IPS-18c (cell line): ENCODE data around the gene ZNF536.
"Not testable (repeated sequence)": the region's sequence is repeated elsewhere in the genome, so short reads cannot be mapped to it uniquely, and the experiment has no call there.

ENCODE experiments used
- H3K4me3 ChIP-seq: 2 replicates; pipeline ENCODE4 v1.7.0; 2013; ENCODE audit warnings: low read depth, mild to moderate bottlenecking, low read length, moderate library complexity; ENCODE audit not compliant: insufficient read depth
- H3K9me3 ChIP-seq: one replicate; pipeline ENCODE4 v1.6.1; 2013; ENCODE audit warnings: mild to moderate bottlenecking, low read length, moderate library complexity; ENCODE audit not compliant: control insufficient read depth, insufficient read depth

The ZNF536 gene

DNA sequence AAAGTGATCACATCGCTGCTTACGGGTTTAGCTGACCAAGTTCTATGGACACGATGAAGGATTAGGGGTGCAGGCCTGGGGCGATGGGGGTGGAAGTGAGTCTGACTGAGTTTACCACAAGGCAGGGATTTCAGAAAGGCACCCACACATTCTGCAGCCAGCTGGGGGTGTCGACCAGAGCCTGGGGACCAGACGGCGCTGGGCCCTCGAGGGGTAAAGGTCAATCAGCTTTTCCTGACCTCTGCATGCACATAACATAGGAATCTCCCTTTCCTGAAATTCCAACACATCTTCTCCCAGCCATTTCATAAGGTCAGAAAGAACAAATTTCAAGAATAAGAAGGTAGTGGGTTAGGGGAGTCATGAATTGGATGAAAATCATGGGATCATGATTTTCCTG lies 92.0 kb downstream of the ZNF536 start:
- Histone ChIP-seq H3K4me3 (no peak overlapping the region), H3K9me3 (no peaks in the 10 kb centered on the region)

DNA sequence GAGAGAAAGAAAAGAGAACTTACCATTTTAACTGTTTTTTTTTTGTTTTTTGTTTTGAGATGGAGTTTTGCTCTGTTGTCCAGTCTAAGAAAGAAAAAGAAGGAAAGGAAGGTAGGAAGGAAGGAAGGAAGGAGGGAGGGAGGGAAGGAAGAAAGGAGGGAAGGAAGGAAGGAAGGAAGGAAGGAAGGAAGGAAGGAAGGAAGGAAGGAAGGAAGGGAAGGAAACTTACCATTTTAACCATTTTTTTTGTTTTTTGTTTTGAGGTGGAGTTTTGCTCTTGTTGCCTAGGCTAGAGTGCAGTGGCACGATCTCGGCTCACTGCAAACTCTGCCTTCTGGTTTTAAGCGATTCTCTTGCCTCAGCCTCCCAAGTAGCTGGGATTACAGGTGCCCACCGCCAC lies 94.4 kb downstream of the ZNF536 start:
- not testable (repeated sequence) for H3K4me3 ChIP-seq, H3K9me3 ChIP-seq

DNA sequence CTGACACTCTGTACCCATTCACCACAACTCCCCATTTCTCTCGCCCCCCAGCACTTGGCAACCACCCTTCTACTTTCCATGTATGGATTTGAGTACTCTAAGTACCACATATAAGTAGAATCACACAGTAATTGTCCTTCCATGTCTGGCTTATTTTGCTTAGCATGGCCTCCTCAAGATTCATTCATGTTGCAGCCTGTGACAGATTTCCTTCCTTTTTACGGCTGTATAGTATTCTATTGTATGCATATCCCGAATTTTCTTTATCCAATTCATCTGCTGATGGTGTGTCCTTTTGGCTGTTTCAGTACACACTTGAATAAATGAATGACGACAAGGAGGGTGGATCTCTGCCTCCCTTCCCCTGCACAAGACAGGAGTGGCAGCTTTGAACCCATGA lies 95.1 kb downstream of the ZNF536 start:
- H3K9me3 ChIP-seq, result no peaks in the 10 kb centered on the region

DNA sequence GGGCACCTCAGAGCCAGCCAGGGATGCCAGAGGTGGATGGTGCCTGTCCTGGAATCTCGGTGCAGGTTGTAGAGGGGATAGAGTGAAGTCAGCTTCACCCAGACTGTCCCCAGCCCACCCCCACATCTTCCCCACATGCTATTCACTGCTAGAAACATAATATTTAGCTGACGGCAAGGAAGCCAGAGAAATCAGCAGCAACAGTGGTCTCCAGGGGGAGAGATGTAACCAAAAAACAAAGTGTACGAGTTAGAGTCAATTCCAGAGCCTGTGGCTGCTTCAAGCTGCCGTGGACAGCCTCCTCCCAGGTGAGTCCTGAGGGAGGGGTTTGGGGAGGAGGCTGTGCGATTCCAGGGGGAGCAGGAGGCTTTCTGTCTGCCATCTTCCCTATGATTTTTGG lies 97.6 kb downstream of the ZNF536 start:
- H3K4me3 ChIP-seq, result no peak overlapping the region
- H3K9me3 ChIP-seq, result no peaks in the 10 kb centered on the region

More for the DNA sequence above, 95.1 kb downstream of the ZNF536 start:
- H3K4me3 ChIP-seq, result no peak overlapping the region

DNA sequence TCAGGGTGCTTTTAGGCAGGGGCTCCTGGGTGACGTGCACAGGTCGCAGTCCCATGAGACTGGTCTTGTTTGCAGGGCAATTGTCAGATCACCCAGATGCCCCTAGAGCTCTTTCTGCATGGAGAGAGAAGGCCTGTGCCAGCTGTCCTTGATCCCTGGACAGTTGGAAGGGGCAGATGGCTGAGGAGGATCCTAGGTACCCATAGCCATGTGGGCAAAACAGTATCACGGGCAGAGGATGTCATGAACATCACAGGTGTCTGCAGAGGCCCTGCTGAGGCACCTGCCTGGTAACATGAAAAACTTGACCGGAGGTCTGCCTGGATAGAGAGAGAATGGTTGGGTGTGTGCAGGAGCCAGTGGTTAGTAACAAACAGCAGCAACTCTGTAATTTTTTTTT lies 99.3 kb downstream of the ZNF536 start:
- H3K4me3 ChIP-seq, result no peak overlapping the region
- no peaks in the 10 kb centered on the region for H3K9me3 ChIP-seq

DNA sequence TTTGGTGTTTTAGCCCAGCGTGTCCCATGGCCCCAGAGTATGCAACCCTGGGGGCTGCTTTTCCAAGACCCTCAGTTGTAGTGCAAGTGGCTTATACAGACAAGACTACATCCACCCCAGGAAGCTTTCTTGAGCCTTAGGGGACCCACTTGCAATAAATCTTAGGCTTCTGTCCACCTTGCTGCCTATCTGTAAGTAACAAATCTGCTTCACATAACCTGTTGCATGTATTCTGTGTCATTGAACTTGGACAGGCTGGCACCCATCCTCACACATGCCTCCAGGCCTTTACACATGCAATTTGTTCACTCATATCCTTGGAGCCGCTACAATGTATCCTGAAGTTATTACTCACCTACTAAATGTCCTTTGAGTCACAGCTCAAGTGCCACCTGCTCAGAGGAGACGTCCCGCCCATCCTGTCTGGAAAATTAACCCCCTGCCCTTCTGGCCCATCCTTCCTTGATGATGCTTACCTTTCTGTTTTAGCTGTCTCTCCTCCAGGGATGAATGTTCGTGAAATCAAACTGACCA lies 101.2 kb downstream of the ZNF536 start:
- no peak overlapping the region for H3K4me3 ChIP-seq
- H3K9me3 ChIP-seq, result no peaks in the 10 kb centered on the region

DNA sequence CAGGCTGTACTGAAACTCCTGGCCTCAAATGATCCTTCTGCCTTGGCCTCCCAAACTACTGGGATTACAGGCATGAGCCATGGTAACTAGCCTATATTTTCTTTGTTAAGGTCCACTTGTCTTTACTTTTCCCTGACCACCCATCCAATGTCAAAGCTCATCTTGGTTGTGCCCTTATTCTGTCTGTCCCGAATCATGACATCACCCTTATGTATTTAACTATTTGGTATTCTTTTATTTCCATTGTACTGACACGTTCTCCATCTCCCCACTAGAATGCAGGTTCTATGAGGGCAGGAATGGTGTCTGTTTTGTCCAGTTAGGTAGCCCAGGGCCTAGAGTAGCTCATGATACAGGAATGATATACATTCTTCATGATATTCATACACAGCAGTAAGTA lies 104.8 kb downstream of the ZNF536 start:
- Histone ChIP-seq H3K4me3 (no peak overlapping the region), H3K9me3 (no peaks in the 10 kb centered on the region)

DNA sequence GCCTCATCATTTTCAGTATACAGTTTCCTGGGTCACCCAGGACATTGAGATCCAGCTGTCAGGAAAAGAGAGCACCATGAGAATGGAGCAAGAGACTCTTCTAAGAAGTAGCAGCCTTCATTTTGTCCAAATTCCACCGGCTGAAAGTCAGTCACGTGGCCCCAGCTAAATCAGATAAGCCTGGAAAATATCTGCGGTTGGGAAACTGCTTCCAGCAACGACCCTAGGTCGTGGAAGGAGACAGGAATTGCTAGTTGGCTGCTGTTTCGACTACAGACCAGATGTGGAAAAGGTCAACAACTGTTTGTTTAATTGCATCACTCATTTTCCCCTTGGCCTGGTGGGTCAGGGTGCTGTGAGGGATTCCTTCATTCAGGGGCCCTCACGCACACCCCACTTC lies 107.0 kb downstream of the ZNF536 start:
- H3K9me3 ChIP-seq, result no peaks in the 10 kb centered on the region
- H3K4me3 ChIP-seq, result no peak overlapping the region

DNA sequence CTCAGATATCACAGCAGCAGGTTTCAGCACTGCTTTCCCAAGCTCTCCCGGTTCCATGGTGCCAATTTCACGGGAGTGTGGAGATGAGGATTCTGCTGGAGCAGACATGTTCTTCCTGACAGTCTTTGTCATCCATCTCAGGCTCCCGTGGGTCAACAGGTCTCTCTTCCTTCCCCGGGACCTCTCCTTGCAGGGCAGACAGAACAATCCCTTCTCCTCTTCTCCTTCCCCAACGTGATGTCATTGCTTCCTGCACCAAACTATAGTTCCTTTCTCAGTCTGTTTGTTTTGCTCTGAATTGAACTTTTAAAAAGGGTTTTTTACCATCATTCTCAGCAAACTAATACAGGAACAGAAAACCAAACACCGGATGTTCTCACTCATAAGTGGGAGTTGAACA lies 107.9 kb downstream of the ZNF536 start:
- Histone ChIP-seq H3K9me3 (no peaks in the 10 kb centered on the region), H3K4me3 (no peak overlapping the region)

DNA sequence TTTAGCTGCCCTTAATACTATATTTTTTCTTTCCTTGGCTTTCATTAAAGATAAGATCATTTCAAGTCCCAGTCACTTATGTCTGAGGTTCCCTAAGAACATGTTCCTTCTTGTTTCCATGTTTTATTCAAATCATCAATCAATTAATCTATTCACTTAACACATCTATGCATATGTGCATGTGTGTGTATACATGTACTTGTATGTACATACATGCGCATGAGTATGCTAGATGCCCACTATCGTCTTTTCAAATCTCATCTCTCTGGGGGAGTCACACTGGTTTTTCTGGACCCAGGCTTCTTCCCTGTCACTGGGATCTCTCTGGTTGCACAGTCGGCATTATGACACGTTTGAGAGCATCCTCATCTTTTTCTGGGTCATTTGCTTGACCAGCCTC lies 108.9 kb downstream of the ZNF536 start:
- Histone ChIP-seq H3K9me3 (no peaks in the 10 kb centered on the region), H3K4me3 (no peak overlapping the region)

DNA sequence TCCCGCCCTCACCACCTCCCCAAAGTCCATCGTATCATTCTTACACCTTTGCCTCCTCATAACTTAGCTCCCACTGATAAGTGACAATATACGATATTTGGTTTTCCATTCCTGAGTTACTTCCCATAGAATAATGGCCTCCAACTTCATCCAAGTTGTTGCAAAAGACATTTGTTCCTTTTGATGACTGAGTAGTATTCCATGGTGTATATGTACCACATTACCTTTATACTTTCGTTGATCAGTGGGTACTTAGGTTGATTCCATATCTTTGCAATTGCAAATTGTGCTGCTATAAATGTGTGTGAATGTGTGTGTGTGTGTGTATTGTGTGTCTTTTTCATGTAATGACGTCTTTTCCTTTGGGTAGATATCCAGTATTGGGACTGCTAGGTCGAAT lies 109.6 kb downstream of the ZNF536 start:
- Histone ChIP-seq H3K9me3 (no peaks in the 10 kb centered on the region), H3K4me3 (no peak overlapping the region)

DNA sequence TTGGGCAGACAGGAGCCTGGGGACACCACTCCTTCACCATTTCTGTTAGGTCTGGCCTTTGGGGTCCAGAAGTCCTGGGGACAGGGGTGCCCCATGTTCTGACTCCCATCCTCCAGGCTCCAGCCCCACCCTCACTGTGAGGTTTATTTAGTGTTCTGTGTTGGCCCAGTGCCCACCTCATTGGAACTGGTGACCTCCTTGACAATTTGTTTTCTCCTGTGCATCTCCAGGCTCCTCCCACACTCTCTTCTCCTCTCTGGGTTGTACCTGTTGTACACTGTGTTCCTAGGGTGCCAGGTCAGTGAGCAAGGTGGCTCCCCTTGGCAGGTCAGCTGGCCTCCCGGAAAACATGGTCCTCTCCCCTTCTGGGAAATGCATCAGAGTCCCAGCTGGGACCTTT lies 110.8 kb downstream of the ZNF536 start:
- Histone ChIP-seq H3K4me3 (no peak overlapping the region), H3K9me3 (no peaks in the 10 kb centered on the region)

DNA sequence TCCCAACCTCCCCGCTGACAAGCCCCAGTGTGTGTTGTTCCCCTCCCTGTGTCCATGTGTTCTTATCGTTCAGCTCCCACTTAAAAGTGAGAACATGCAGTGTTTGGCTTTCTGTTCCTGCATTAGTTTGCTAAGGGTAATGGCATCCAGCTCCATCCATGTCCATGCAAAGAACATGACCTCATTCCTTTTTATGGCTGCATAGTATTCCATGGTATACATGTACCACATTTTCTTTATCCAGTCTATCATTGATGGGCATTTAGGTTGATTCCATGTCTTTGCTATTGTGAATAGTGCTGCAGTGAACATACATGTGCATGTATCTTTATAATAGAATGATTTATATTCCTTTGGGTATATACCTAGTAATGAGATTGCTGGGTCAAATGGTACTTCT lies 114.1 kb downstream of the ZNF536 start:
- H3K4me3 ChIP-seq, H3K9me3 ChIP-seq: not testable (repeated sequence)

DNA sequence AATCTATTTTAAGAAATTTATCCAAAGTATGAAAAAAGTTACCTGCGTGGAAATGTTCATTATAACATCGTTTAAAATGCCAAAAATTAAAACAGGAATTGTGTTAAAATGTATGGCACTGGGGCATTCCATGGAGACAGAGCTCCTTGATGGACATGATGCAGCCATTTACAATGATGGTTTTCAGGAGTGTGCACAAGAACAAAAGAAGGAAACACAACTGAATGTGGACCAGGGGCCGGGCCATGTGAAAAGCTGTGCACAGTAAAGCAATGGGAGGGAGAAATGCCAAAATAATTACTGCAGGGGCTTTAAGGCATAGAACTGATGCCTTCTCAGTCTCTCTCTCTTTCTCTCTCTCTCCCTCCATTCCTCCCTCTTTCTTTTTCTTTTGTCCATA lies 115.0 kb downstream of the ZNF536 start:
- no peak overlapping the region for H3K4me3 ChIP-seq

DNA sequence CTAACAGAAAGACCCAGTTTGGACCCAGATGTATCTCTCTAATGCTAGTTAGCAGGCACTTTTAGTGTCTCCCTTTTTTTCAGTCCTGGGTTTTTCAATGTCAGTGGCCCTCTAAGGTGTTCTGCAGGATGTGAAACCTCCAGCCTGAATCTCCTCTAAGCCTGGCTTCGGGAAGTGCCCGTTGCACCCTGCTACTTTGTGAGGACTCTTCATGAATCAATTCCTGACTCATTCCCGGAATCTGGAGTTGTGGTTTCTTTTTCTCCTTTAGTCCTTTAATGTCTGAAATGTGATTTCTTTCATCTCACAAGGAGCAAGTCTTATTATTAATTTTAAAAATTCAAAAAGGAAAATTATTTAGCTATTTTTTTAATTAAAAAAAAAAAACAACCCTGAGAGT lies 116.0 kb downstream of the ZNF536 start:
- H3K4me3 ChIP-seq, result no peak overlapping the region
- H3K9me3 ChIP-seq, result no peaks in the 10 kb centered on the region

More for the DNA sequence above, 115.0 kb downstream of the ZNF536 start:
- H3K9me3 ChIP-seq, result no peaks in the 10 kb centered on the region

DNA sequence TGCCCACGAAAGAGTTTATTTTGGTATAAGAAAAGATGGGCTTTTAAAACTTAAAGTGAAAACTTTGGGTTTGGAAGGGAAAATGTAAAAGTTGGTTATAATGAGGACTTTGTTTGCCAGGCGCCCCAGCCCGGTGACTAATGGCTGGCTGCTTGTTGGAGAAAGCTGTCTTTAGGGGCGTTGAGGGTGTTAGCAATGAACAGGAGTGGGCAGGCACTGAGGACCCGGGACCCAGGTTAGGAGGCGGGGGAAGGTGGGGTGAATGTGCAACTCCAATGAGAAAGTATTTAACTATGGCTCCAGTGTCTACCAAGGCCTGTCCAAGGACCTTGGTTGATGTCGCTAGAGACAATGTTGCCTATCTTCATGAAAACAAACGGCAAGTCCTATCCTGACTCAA lies 118.6 kb downstream of the ZNF536 start:
- Histone ChIP-seq H3K9me3 (no peaks in the 10 kb centered on the region), H3K4me3 (no peak overlapping the region)

DNA sequence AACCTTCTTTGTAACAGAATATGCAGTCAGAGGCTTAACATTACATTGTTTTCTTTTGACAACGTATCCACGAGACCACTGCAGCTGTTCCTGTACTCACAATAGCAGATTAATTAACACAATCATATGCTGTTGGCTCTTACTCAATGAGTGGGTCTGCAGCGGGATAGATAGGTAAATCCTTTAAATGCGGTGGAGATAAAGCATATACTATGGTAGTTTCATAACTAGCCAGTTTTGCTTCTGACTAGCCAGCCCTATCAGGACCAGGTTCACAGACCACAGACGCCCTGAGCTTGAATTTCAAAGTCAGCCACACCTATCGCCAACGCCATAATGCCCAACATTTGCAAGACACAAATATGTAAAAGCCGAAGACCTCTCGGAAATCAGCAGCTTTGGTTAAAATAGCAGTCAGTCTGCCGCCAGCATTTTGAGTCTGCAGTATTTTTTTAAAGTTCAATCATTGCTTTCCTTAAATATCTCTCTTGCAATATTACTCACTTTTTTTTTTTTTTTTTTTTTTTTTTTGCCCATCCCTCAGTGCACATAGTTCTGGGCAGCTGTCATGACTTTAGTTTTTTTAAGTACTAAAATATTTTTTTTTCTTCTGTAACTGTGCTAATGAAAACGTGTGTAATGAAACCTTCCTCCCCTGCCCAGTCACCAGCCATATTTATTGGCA lies 120.5 kb downstream of the ZNF536 start:
- Histone ChIP-seq H3K4me3 (no peak overlapping the region), H3K9me3 (no peaks in the 10 kb centered on the region)

DNA sequence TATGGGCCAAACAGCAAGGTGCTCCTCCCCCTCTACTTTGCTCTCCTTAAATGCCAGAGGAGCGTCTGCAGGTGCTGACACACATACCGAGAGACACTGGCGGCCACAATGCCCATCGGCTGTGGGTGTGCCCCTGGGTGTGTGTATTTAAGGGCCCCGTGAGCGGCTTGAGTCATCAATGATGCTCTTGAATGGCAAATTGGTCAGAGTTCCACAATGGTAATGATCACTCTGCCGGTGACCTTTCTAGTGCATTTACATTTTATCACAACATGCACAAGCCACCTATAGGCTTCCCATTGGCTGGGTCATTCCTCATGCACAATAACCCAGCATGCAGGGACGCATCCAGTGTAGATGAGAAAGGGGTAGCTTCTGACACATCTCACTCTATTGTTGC lies 124.8 kb downstream of the ZNF536 start:
- no peaks in the 10 kb centered on the region for H3K9me3 ChIP-seq
- H3K4me3 ChIP-seq, result no peak overlapping the region

DNA sequence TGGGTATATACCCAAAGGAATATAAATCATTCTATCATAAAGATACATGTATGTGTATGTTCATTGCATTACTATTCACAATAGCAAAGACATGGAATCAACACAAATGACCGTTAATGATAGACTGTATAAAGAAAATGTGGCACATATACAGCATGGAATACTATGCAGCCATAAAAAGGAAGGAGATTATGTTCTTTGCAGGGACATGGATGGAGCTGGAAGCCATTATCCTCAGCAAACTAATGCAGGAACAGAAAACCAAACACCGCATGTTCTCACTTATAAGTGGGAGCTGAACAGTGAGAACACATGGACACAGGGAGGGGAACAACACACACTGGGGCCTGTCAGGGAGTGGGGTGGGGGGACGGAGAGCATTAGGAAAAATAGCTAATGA lies 125.9 kb downstream of the ZNF536 start:
- not testable (repeated sequence) for H3K4me3 ChIP-seq, H3K9me3 ChIP-seq
